Spleen (tissue), 7 donors: Measurements from ENCODE around the gene DLG2.

Experiments
- POLR2A ChIP-seq, 3 donors: fragments of 450-650 bp; IDR thresholded peaks; one replicate each; pipeline ENCODE4 v1.5.1; 2017; ENCODE audit warnings: antibody characterized with exemption in 3 of 3, mild to moderate bottlenecking in 1 of 3
- POLR2AphosphoS5 ChIP-seq, 3 donors: sonication (generic); formaldehyde crosslinking; IDR thresholded peaks; one replicate each; pipeline ENCODE4 v1.5.1; 2017; ENCODE audit warnings: antibody characterized with exemption in 3 of 3
- TF ChIP-seq, protein P1 (sequence below), 11 experiments: fragments of 200-600 bp in 7 of 11; fragments of 450-650 bp in 4 of 11; sonication (generic) in 4 of 11; IDR thresholded peaks in 8 of 11; conservative IDR thresholded peaks in 3 of 11; 1 replicate in 7 of 11; 2 replicates in 4 of 11; pipeline versions ENCODE4 v1.4.0 to v1.8.0; 2016 to 2021; ENCODE audit warnings: antibody characterized with exemption in 11 of 11, inconsistent platforms in 4 of 11, mild to moderate bottlenecking in 1 of 11
- donor health status: DM: no; HTN: no; CAD: no; lungs with moderate emphysema.
- donor health status: DM: no; HTN: no; CAD: no.
- donor health status: DM: no; HTN: no; CAD: no.

DNA sequence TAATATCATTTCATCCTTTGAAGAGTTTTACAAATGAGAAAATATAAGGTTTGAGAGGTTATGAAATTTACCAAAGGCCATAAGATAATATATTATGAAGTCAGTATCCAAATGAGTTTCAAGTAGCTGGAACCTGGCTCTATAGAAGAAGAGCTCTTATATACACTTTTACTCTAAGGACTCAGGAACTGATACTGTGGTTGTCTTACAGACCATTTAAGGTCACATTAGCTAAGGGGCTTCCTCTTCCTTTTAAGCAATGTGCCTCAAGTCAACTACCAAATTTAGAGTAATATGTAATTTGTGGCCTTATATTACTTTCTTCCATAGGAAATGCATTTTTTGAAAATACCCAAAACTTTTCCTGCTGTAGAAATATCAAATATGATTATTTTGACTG is 369.3 kb downstream of the DLG2 start:
- TF ChIP-seq, protein P1, sequence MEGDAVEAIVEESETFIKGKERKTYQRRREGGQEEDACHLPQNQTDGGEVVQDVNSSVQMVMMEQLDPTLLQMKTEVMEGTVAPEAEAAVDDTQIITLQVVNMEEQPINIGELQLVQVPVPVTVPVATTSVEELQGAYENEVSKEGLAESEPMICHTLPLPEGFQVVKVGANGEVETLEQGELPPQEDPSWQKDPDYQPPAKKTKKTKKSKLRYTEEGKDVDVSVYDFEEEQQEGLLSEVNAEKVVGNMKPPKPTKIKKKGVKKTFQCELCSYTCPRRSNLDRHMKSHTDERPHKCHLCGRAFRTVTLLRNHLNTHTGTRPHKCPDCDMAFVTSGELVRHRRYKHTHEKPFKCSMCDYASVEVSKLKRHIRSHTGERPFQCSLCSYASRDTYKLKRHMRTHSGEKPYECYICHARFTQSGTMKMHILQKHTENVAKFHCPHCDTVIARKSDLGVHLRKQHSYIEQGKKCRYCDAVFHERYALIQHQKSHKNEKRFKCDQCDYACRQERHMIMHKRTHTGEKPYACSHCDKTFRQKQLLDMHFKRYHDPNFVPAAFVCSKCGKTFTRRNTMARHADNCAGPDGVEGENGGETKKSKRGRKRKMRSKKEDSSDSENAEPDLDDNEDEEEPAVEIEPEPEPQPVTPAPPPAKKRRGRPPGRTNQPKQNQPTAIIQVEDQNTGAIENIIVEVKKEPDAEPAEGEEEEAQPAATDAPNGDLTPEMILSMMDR (IDR thresholded peaks at IDR 0.05 in 8 of 11, conservative IDR thresholded peaks at IDR 0.05 in 3 of 11): no peak
- no peak for TF ChIP-seq POLR2A (IDR thresholded peaks at IDR 0.05)
- TF ChIP-seq POLR2AphosphoS5 (IDR thresholded peaks at IDR 0.05): no peak
